ENCODE data around the gene SOCS2. TPM values are rescaled to one million over a fixed set of nuclear protein-coding genes. Genes with fewer than 3 reads are reported as not detected.

SOCS2 gene
- total and polyA plus RNA-seq, 11 donors: 9.2 to 46.5 (median 19.0) TPM

DNA sequence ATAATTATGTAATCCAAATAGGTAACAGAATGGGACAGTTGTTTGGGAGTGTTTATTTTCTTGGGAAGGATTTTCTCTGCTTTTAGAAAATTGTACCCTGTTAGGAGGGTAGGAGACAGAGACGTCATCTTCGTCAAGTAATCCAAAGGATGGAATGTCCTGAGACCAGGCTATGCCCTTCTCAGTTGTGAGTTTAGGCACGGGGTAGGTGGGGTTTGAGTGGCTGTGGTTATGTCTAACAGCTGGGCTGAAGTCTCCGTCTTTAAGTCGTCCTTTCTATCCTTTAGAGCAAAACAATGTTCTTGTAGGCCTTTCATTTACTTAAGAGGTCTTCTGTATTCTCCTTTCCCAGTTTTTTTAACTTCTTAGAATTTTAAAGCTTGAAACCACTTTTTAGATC lies 5.7 kb downstream of the SOCS2 start:
- WGBS, 4 donors: 71 to 76% (median 74%) methylated on average over 5 of the region's 5 CpGs
- Histone ChIP-seq H3K27me3 (peaks cover 0 to 17% (median 0%) of the 10 kb centered on the region in 9 donors), H3K4me1 (peaks cover 0 to 66% (median 41%) of the 10 kb centered on the region in 12 donors), H3K36me3 (peaks cover 0 to 59% (median 24%) of the 10 kb centered on the region in 9 donors), H3K9me3 (no peaks in the 10 kb centered on the region), H3K4me3 (no peak overlapping the region), H3K27ac (peak overlapping the region in 7 of 12 donors; percentile 4 to 49 (median 23))
- TF ChIP-seq, protein P1, sequence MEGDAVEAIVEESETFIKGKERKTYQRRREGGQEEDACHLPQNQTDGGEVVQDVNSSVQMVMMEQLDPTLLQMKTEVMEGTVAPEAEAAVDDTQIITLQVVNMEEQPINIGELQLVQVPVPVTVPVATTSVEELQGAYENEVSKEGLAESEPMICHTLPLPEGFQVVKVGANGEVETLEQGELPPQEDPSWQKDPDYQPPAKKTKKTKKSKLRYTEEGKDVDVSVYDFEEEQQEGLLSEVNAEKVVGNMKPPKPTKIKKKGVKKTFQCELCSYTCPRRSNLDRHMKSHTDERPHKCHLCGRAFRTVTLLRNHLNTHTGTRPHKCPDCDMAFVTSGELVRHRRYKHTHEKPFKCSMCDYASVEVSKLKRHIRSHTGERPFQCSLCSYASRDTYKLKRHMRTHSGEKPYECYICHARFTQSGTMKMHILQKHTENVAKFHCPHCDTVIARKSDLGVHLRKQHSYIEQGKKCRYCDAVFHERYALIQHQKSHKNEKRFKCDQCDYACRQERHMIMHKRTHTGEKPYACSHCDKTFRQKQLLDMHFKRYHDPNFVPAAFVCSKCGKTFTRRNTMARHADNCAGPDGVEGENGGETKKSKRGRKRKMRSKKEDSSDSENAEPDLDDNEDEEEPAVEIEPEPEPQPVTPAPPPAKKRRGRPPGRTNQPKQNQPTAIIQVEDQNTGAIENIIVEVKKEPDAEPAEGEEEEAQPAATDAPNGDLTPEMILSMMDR (IDR thresholded peaks at IDR 0.05): no peak
- TF ChIP-seq POLR2A (IDR thresholded peaks at IDR 0.05): no peak
- DNase-seq (no peak), ATAC-seq (no peak)
- intact Hi-C loops (cut with DNase I): loop anchor here in 5 of 10 donors (5.0 to 10.0 kb wide), 4 partner anchors 104 to 319 kb away; no protein-coding TSS in a partner anchor

DNA sequence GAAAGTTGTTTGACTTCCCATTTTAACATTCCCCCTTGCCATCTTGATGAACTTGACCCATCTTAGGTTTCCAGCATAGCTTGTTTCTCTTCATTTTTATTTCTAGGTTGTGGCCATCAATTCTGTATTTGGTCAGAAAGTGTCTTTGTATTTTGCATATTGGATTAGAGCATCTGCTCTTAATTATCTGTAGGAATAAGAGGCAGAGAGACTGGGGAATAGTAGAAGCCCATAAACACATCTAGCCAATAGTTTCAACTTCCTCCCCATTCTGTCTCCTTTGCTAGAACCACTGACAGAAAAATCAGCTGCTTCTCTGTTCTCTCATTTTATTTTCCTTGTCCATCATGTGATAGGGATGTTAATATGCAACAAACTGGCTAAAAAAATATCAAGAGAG lies 8.2 kb downstream of the SOCS2 start:
- intact Hi-C loops (cut with DNase I): no loop called here
- Histone ChIP-seq H3K27me3 (peaks cover 0 to 4% (median 0%) of the 10 kb centered on the region in 9 donors), H3K4me1 (peaks cover 0 to 51% (median 26%) of the 10 kb centered on the region in 12 donors), H3K27ac (no peak overlapping the region), H3K36me3 (peaks cover 0 to 56% (median 12%) of the 10 kb centered on the region in 9 donors), H3K9me3 (no peaks in the 10 kb centered on the region), H3K4me3 (no peak overlapping the region)
- ATAC-seq (no peak), DNase-seq (no peak)
- TF ChIP-seq, protein P1 (IDR thresholded peaks at IDR 0.05): no peak
- no peak for TF ChIP-seq POLR2A (IDR thresholded peaks at IDR 0.05)

DNA sequence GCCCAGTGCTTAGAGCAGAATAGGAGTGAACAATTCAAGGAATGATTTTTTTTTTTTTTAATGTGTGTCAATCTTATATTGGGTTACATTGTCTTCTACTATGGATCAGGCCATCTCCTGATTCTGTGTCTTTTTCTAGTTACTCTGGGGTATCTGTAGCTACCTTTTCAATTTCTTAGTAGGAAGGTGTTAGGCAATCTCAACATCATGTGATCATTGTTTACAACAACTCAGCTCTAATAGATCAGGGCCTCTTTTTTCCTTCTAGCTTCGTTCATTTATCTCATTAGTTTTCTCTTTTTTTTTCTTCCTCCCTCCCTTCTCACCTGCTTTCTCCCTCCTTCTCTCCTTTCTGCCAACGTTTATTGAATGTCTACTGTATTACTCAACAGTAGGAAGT lies 8.9 kb downstream of the SOCS2 start:
- H3K4me1 ChIP-seq: peaks cover 0 to 45% (median 20%) of the 10 kb centered on the region in 12 donors
- intact Hi-C loops (cut with DNase I): no loop called here
- ATAC-seq: no peak
- H3K9me3 ChIP-seq: no peaks in the 10 kb centered on the region
- no peak for DNase-seq
- TF ChIP-seq POLR2A (IDR thresholded peaks at IDR 0.05): no peak
- TF ChIP-seq, protein P1 (IDR thresholded peaks at IDR 0.05): no peak
- no peak overlapping the region for H3K27ac ChIP-seq
- H3K36me3 ChIP-seq: peaks cover 0 to 54% (median 10%) of the 10 kb centered on the region in 9 donors
- no peaks in the 10 kb centered on the region for H3K27me3 ChIP-seq
- WGBS, 4 donors: 75 to 84% (median 82%) methylated on average over 2 of the region's 2 CpGs
- H3K4me3 ChIP-seq: no peak overlapping the region

DNA sequence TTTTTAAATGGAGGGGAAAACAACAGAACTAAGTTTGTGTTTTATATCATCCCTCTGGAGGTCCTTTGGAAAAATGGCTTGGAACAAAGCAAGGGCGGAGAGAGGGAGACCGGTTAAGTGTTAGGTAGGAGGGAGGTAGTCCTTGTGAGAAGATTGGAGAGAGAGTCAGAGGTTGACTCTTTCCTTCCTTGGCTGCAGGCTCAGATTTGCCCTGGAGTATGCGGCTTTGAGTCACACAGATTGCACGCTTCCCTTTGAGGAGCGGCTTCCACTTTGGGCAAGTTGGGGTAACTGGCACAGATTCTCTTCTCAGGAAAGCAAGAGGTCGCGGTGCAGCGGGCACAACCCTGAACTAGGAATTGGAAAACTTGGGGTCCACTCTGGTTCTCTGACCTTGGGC lies 9.9 kb downstream of the SOCS2 start:
- no peak for ATAC-seq
- WGBS, 4 donors: 94 to 98% (median 95%) methylated on average over 8 of the region's 8 CpGs
- H3K4me1 ChIP-seq: peaks cover 0 to 35% (median 13%) of the 10 kb centered on the region in 12 donors
- no peak overlapping the region for H3K27ac ChIP-seq
- no peak overlapping the region for H3K4me3 ChIP-seq
- no peak for DNase-seq
- TF ChIP-seq, protein P1 (IDR thresholded peaks at IDR 0.05): no peak
- TF ChIP-seq POLR2A (IDR thresholded peaks at IDR 0.05): no peak
- no peaks in the 10 kb centered on the region for H3K27me3 ChIP-seq
- H3K9me3 ChIP-seq: no peaks in the 10 kb centered on the region
- peaks cover 0 to 52% (median 10%) of the 10 kb centered on the region in 9 donors for H3K36me3 ChIP-seq
- intact Hi-C loops (cut with DNase I): no loop called here
